Sigmoid colon (tissue), 4 donors: ENCODE results near the gene LAIR1.

Source experiments
- CTCF ChIP-seq, 4 experiments: fragments of 450-650 bp in 3 of 4; fragments of 200-600 bp in 1 of 4; IDR thresholded peaks; one replicate each; pipeline ENCODE4 v1.5.1; 2016 to 2019; ENCODE audit warnings: antibody characterized with exemption in 4 of 4, mild to moderate bottlenecking in 3 of 4, moderate library complexity in 2 of 4
- EP300 ChIP-seq, 4 donors: sonication (generic); formaldehyde crosslinking; IDR thresholded peaks; one replicate each; pipeline ENCODE4 v1.6.1; 2017; ENCODE audit warnings: antibody characterized with exemption in 4 of 4
- POLR2AphosphoS5 ChIP-seq, 4 donors: sonication (generic); formaldehyde crosslinking; IDR thresholded peaks; one replicate each; pipeline ENCODE4 v1.6.1; 2017; ENCODE audit warnings: antibody characterized with exemption in 4 of 4

GRCh38 chr19:54345938-54346386 lies 18.8 kb downstream of the LAIR1 start:
- TF ChIP-seq EP300 (IDR thresholded peaks at IDR 0.05) = no peak
- no peak for TF ChIP-seq POLR2AphosphoS5 (IDR thresholded peaks at IDR 0.05)
- TF ChIP-seq CTCF (IDR thresholded peaks at IDR 0.05) = no peak
